ENCODE results near the gene SERPINE2. TPM values are rescaled to one million over a fixed set of nuclear protein-coding genes. Genes with fewer than 3 reads are reported as not detected.
"Not testable (repeated sequence)": the region's sequence is repeated elsewhere in the genome, so short reads cannot be mapped to it uniquely, and the experiment has no call there.

Gene SERPINE2
- total and polyA plus RNA-seq, 9 donors: 59.6 to 136 (median 113) TPM

GRCh38 chr2:223947711-223948205, 91.3 kb downstream of the SERPINE2 start:
- H3K27me3 ChIP-seq (ENCODE audit: control insufficient read depth, insufficient read depth, low read length): no peaks in the 10 kb centered on the region
- H3K9me3 ChIP-seq (replicated peaks; ENCODE audit: control insufficient read depth, low read depth, low read length): no peaks in the 10 kb centered on the region
- no peak for DNase-seq
- 17% methylated on average over 3 of the region's 5 CpGs for WGBS (ENCODE audit: insufficient coverage)
- H3K36me3 ChIP-seq (ENCODE audit: control insufficient read depth, insufficient read depth, low read length): no peaks in the 10 kb centered on the region
- H3K4me3 ChIP-seq (ENCODE audit: low read length): no peak overlapping the region
- peaks cover 16% of the 10 kb centered on the region for H3K4me1 ChIP-seq (ENCODE audit: control insufficient read depth, insufficient read depth, low read length)
- no peak overlapping the region for H3K27ac ChIP-seq (ENCODE audit: low read length)

- Histone ChIP-seq H3K27ac (ENCODE audit: low read length) (no peak overlapping the region), H3K36me3 (ENCODE audit: control insufficient read depth, insufficient read depth, low read length) (peaks cover 3% of the 10 kb centered on the region), H3K4me3 (ENCODE audit: low read length) (no peak overlapping the region), H3K9me3 (replicated peaks; ENCODE audit: control insufficient read depth, low read depth, low read length) (no peaks in the 10 kb centered on the region), H3K27me3 (ENCODE audit: control insufficient read depth, insufficient read depth, low read length) (no peaks in the 10 kb centered on the region), H3K4me1 (ENCODE audit: control insufficient read depth, insufficient read depth, low read length) (peaks cover 18% of the 10 kb centered on the region)
- no CpG with 5 or more reads among the region's 4 CpGs for WGBS (ENCODE audit: insufficient coverage)
- no peak for DNase-seq
Observed at GRCh38 chr2:223945755-223946154, 93.3 kb downstream of the SERPINE2 start.

GRCh38 chr2:223944703-223945531, 94.2 kb downstream of the SERPINE2 start, which contains the start of gene WDFY1:
Gene WDFY1 (minus strand): TSS chr2:223945335. CDS start chr2:223945284, 51 bp downstream.
- peak; percentile 96 for DNase-seq
- under 1% methylated on average over 80 of the region's 87 CpGs for WGBS (ENCODE audit: insufficient coverage)
- Histone ChIP-seq H3K36me3 (ENCODE audit: control insufficient read depth, insufficient read depth, low read length) (peaks cover 3% of the 10 kb centered on the region), H3K27me3 (ENCODE audit: control insufficient read depth, insufficient read depth, low read length) (no peaks in the 10 kb centered on the region), H3K9me3 (replicated peaks; ENCODE audit: control insufficient read depth, low read depth, low read length) (no peaks in the 10 kb centered on the region), H3K4me3 (ENCODE audit: low read length) (peak within 1 kb of the TSS; percentile 80), H3K27ac (ENCODE audit: low read length) (peak within 1 kb of the TSS; percentile 87), H3K4me1 (ENCODE audit: control insufficient read depth, insufficient read depth, low read length) (peaks cover 18% of the 10 kb centered on the region)

- Histone ChIP-seq H3K4me1 (ENCODE audit: control insufficient read depth, insufficient read depth, low read length) (peaks cover 18% of the 10 kb centered on the region), H3K9me3 (replicated peaks; ENCODE audit: control insufficient read depth, low read depth, low read length) (no peaks in the 10 kb centered on the region), H3K36me3 (ENCODE audit: control insufficient read depth, insufficient read depth, low read length) (peaks cover 3% of the 10 kb centered on the region), H3K27me3 (ENCODE audit: control insufficient read depth, insufficient read depth, low read length) (no peaks in the 10 kb centered on the region), H3K27ac (ENCODE audit: low read length) (peak overlapping the region; percentile 87), H3K4me3 (ENCODE audit: low read length) (peak overlapping the region; percentile 80)
- DNase-seq: peak; percentile 50
- WGBS (ENCODE audit: insufficient coverage): under 1% methylated on average over 46 of the region's 46 CpGs
Observed at GRCh38 chr2:223944166-223944702, 94.9 kb downstream of the SERPINE2 start.

GRCh38 chr2:223943561-223944008, 95.5 kb downstream of the SERPINE2 start:
- H3K36me3 ChIP-seq (ENCODE audit: control insufficient read depth, insufficient read depth, low read length): peaks cover 3% of the 10 kb centered on the region
- 17% methylated on average over 1 of the region's 7 CpGs for WGBS (ENCODE audit: insufficient coverage)
- H3K4me3 ChIP-seq (ENCODE audit: low read length): peak overlapping the region; percentile 80
- H3K9me3 ChIP-seq (replicated peaks; ENCODE audit: control insufficient read depth, low read depth, low read length): no peaks in the 10 kb centered on the region
- H3K4me1 ChIP-seq (ENCODE audit: control insufficient read depth, insufficient read depth, low read length): peaks cover 18% of the 10 kb centered on the region
- H3K27ac ChIP-seq (ENCODE audit: low read length): peak overlapping the region; percentile 87
- DNase-seq: peak; percentile 59
- no peaks in the 10 kb centered on the region for H3K27me3 ChIP-seq (ENCODE audit: control insufficient read depth, insufficient read depth, low read length)

- 50% methylated on average over 1 of the region's 1 CpG for WGBS (ENCODE audit: insufficient coverage)
- no peak for DNase-seq
- H3K4me3 ChIP-seq (ENCODE audit: low read length): peak overlapping the region; percentile 80
- H3K27me3 ChIP-seq (ENCODE audit: control insufficient read depth, insufficient read depth, low read length): no peaks in the 10 kb centered on the region
- peaks cover 3% of the 10 kb centered on the region for H3K36me3 ChIP-seq (ENCODE audit: control insufficient read depth, insufficient read depth, low read length)
- no peaks in the 10 kb centered on the region for H3K9me3 ChIP-seq (replicated peaks; ENCODE audit: control insufficient read depth, low read depth, low read length)
- H3K4me1 ChIP-seq (ENCODE audit: control insufficient read depth, insufficient read depth, low read length): peaks cover 18% of the 10 kb centered on the region
- peak overlapping the region; percentile 87 for H3K27ac ChIP-seq (ENCODE audit: low read length)
Observed at GRCh38 chr2:223943135-223943534, 96.0 kb downstream of the SERPINE2 start.

GRCh38 chr2:223941579-223942277, 97.4 kb downstream of the SERPINE2 start:
- 73% methylated on average over 5 of the region's 12 CpGs for WGBS (ENCODE audit: insufficient coverage)
- no peak overlapping the region for H3K27ac ChIP-seq (ENCODE audit: low read length)
- peaks cover 16% of the 10 kb centered on the region for H3K4me1 ChIP-seq (ENCODE audit: control insufficient read depth, insufficient read depth, low read length)
- no peak overlapping the region for H3K4me3 ChIP-seq (ENCODE audit: low read length)
- no peaks in the 10 kb centered on the region for H3K27me3 ChIP-seq (ENCODE audit: control insufficient read depth, insufficient read depth, low read length)
- H3K9me3 ChIP-seq (replicated peaks; ENCODE audit: control insufficient read depth, low read depth, low read length): no peaks in the 10 kb centered on the region
- peaks cover 3% of the 10 kb centered on the region for H3K36me3 ChIP-seq (ENCODE audit: control insufficient read depth, insufficient read depth, low read length)
- DNase-seq: no peak

- not testable (repeated sequence) for H3K4me3 ChIP-seq (ENCODE audit: low read length); H3K27me3 ChIP-seq (ENCODE audit: control insufficient read depth, insufficient read depth, low read length); H3K9me3 ChIP-seq (replicated peaks; ENCODE audit: control insufficient read depth, low read depth, low read length); DNase-seq; H3K27ac ChIP-seq (ENCODE audit: low read length); H3K36me3 ChIP-seq (ENCODE audit: control insufficient read depth, insufficient read depth, low read length)
- WGBS (ENCODE audit: insufficient coverage): no CpG with 5 or more reads among the region's 2 CpGs
- peaks cover 19% of the 10 kb centered on the region for H3K4me1 ChIP-seq (ENCODE audit: control insufficient read depth, insufficient read depth, low read length)
Observed at GRCh38 chr2:223939438-223939837, 99.6 kb downstream of the SERPINE2 start.

- Histone ChIP-seq H3K4me3 (ENCODE audit: low read length) (no peak overlapping the region), H3K9me3 (replicated peaks; ENCODE audit: control insufficient read depth, low read depth, low read length) (no peaks in the 10 kb centered on the region), H3K36me3 (ENCODE audit: control insufficient read depth, insufficient read depth, low read length) (peaks cover 3% of the 10 kb centered on the region), H3K27ac (ENCODE audit: low read length) (peak overlapping the region; percentile 51), H3K4me1 (ENCODE audit: control insufficient read depth, insufficient read depth, low read length) (peaks cover 18% of the 10 kb centered on the region), H3K27me3 (ENCODE audit: control insufficient read depth, insufficient read depth, low read length) (no peaks in the 10 kb centered on the region)
- no peak for DNase-seq
- no CpG with 5 or more reads among the region's 1 CpG for WGBS (ENCODE audit: insufficient coverage)
Observed at GRCh38 chr2:223937535-223937934, 101.6 kb downstream of the SERPINE2 start.

GRCh38 chr2:223936862-223937326, 102.2 kb downstream of the SERPINE2 start:
- H3K27me3 ChIP-seq (ENCODE audit: control insufficient read depth, insufficient read depth, low read length): no peaks in the 10 kb centered on the region
- no peaks in the 10 kb centered on the region for H3K9me3 ChIP-seq (replicated peaks; ENCODE audit: control insufficient read depth, low read depth, low read length)
- H3K4me3 ChIP-seq (ENCODE audit: low read length): no peak overlapping the region
- H3K27ac ChIP-seq (ENCODE audit: low read length): no peak overlapping the region
- DNase-seq: no peak
- peaks cover 3% of the 10 kb centered on the region for H3K36me3 ChIP-seq (ENCODE audit: control insufficient read depth, insufficient read depth, low read length)
- peaks cover 18% of the 10 kb centered on the region for H3K4me1 ChIP-seq (ENCODE audit: control insufficient read depth, insufficient read depth, low read length)
- no CpG with 5 or more reads among the region's 5 CpGs for WGBS (ENCODE audit: insufficient coverage)
